Measurements from ENCODE around the gene UBE2D3. TPM values are rescaled to one million over a fixed set of nuclear protein-coding genes. Genes with fewer than 3 reads are reported as not detected.

UBE2D3 gene
- total RNA-seq, 1 experiment from 2014 or later: 191 TPM

DNA sequence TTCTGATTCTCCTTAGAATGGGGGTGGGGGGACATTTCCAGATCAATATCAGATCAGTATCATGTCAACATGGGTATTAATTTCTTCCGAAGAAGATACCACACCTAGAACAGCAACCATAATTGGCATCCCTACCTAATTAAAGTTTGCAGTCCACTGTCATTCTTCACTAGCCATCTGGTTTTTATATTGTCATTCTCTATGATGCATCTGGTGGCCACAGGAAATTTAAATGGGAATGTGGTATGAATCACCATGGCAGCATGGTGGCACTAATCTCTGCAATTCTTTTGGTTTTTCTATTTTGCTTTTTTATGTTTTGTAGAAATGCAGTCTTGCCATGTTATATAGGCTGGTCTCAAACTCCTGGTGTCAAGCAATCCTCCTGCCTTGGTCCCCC lies 16.6 kb upstream of the UBE2D3 start:
- ATAC-seq (no peak), DNase-seq (ENCODE audit: low read depth, low spot score) (no peak)
- no peak for TF ChIP-seq SIN3A (IDR thresholded peaks at IDR 0.05; ENCODE audit: borderline replicate concordance, insufficient read depth, low read depth, low read length)
- no peak for TF ChIP-seq POLR2AphosphoS5 (IDR thresholded peaks at IDR 0.05; ENCODE audit: low read depth, low read length)
- no peaks in the 10 kb centered on the region for H3K4me1 ChIP-seq (ENCODE audit: control insufficient read depth, insufficient read depth, low read length)
- no TSS peak for BruUV-seq (replicated peaks)
- H3K4me3 ChIP-seq (ENCODE audit: low read depth in 2 of 2, low read length in 2 of 2): no peak overlapping the region
- H3K36me3 ChIP-seq (ENCODE audit: control insufficient read depth, insufficient read depth, low read length): no peaks in the 10 kb centered on the region
- in situ Hi-C loops (cut with HindIII; ENCODE audit: low pct_unique_long_range_greater_than_20kb, low sequenced_read_pairs): no loop called here
- no peak overlapping the region for H3K27ac ChIP-seq (ENCODE audit: low read length)
- no peaks in the 10 kb centered on the region for H3K9me3 ChIP-seq (ENCODE audit: control insufficient read depth, insufficient read depth, low read depth, low read length)
- ChIA-PET CTCF (no interaction called here), POLR2A (no interaction called here)
- H3K27me3 ChIP-seq (ENCODE audit: control insufficient read depth, insufficient read depth, low read length): no peaks in the 10 kb centered on the region
- intact Hi-C loops (cut with micrococcal nuclease; ENCODE audit: unreplicated experiment): no loop called here

DNA sequence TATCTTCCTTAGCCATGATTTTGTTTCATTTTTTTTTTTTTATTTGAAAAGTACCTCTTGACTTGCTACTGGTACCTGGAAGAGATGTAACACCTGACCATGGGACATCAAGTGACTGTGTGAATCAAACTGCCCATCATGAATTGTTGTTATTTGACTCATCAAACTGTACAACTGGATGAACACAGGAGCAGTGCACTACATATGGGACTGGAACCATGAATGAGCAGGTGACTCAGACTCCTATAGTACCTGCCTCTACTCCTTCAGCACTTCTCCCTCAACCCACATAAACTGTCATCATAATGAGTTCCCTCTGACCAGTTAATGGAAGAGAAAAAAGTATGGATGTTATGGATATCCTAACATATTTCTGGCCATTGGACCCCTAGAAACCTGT lies 15.9 kb upstream of the UBE2D3 start:
- no peak for ATAC-seq
- no peaks in the 10 kb centered on the region for H3K4me1 ChIP-seq (ENCODE audit: control insufficient read depth, insufficient read depth, low read length)
- intact Hi-C loops (cut with micrococcal nuclease; ENCODE audit: unreplicated experiment): no loop called here
- TF ChIP-seq, protein P1, sequence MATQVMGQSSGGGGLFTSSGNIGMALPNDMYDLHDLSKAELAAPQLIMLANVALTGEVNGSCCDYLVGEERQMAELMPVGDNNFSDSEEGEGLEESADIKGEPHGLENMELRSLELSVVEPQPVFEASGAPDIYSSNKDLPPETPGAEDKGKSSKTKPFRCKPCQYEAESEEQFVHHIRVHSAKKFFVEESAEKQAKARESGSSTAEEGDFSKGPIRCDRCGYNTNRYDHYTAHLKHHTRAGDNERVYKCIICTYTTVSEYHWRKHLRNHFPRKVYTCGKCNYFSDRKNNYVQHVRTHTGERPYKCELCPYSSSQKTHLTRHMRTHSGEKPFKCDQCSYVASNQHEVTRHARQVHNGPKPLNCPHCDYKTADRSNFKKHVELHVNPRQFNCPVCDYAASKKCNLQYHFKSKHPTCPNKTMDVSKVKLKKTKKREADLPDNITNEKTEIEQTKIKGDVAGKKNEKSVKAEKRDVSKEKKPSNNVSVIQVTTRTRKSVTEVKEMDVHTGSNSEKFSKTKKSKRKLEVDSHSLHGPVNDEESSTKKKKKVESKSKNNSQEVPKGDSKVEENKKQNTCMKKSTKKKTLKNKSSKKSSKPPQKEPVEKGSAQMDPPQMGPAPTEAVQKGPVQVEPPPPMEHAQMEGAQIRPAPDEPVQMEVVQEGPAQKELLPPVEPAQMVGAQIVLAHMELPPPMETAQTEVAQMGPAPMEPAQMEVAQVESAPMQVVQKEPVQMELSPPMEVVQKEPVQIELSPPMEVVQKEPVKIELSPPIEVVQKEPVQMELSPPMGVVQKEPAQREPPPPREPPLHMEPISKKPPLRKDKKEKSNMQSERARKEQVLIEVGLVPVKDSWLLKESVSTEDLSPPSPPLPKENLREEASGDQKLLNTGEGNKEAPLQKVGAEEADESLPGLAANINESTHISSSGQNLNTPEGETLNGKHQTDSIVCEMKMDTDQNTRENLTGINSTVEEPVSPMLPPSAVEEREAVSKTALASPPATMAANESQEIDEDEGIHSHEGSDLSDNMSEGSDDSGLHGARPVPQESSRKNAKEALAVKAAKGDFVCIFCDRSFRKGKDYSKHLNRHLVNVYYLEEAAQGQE (IDR thresholded peaks at IDR 0.05; ENCODE audit: insufficient read depth in 1 of 2, low read depth in 2 of 2, low read length in 1 of 2): no peak
- no peak for TF ChIP-seq POLR2AphosphoS5 (IDR thresholded peaks at IDR 0.05; ENCODE audit: low read depth, low read length)
- TF ChIP-seq, protein P2, sequence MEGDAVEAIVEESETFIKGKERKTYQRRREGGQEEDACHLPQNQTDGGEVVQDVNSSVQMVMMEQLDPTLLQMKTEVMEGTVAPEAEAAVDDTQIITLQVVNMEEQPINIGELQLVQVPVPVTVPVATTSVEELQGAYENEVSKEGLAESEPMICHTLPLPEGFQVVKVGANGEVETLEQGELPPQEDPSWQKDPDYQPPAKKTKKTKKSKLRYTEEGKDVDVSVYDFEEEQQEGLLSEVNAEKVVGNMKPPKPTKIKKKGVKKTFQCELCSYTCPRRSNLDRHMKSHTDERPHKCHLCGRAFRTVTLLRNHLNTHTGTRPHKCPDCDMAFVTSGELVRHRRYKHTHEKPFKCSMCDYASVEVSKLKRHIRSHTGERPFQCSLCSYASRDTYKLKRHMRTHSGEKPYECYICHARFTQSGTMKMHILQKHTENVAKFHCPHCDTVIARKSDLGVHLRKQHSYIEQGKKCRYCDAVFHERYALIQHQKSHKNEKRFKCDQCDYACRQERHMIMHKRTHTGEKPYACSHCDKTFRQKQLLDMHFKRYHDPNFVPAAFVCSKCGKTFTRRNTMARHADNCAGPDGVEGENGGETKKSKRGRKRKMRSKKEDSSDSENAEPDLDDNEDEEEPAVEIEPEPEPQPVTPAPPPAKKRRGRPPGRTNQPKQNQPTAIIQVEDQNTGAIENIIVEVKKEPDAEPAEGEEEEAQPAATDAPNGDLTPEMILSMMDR (IDR thresholded peaks at IDR 0.05): no peak
- no peak for TF ChIP-seq SIN3A (IDR thresholded peaks at IDR 0.05; ENCODE audit: borderline replicate concordance, insufficient read depth, low read depth, low read length)
- TF ChIP-seq TCF7L2 (IDR thresholded peaks at IDR 0.05; ENCODE audit: low read depth, low read length): no peak
- H3K36me3 ChIP-seq (ENCODE audit: control insufficient read depth, insufficient read depth, low read length): no peaks in the 10 kb centered on the region
- in situ Hi-C loops (cut with HindIII; ENCODE audit: low pct_unique_long_range_greater_than_20kb, low sequenced_read_pairs): no loop called here
- ChIA-PET POLR2A (no interaction called here), CTCF (no interaction called here)
- no peak overlapping the region for H3K4me3 ChIP-seq (ENCODE audit: low read depth in 2 of 2, low read length in 2 of 2)
- DNase-seq (ENCODE audit: low read depth, low spot score): no peak
- no peak overlapping the region for H3K27ac ChIP-seq (ENCODE audit: low read length)
- no peaks in the 10 kb centered on the region for H3K9me3 ChIP-seq (ENCODE audit: control insufficient read depth, insufficient read depth, low read depth, low read length)
- no TSS peak for BruUV-seq (replicated peaks)
- H3K27me3 ChIP-seq (ENCODE audit: control insufficient read depth, insufficient read depth, low read length): no peaks in the 10 kb centered on the region

DNA sequence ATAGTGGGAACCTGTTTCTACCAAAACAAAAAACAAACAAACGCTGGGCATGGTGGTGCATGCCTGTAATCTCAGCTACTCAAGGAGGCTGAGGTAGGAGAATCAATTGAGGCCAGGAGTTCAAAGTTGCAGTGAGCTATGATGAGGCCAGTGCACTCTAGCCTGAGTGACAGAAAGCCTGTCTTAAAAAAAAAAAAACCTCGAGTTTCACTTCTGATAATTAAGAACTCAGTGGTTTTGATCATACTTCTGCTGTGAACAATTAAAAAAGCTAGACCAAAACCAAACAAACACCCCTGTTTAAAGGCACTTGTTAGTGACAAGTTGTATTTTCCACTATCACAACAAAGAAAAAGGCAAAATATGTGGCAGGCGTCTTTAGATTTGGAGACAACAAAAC lies 15.0 kb upstream of the UBE2D3 start:
- TF ChIP-seq, protein P2 (IDR thresholded peaks at IDR 0.05): no peak
- no peak for TF ChIP-seq TCF7L2 (IDR thresholded peaks at IDR 0.05; ENCODE audit: low read depth, low read length)
- no peak for TF ChIP-seq POLR2AphosphoS5 (IDR thresholded peaks at IDR 0.05; ENCODE audit: low read depth, low read length)
- no peak for TF ChIP-seq SIN3A (IDR thresholded peaks at IDR 0.05; ENCODE audit: borderline replicate concordance, insufficient read depth, low read depth, low read length)
- Histone ChIP-seq H3K4me3 (ENCODE audit: low read depth in 2 of 2, low read length in 2 of 2) (no peak overlapping the region), H3K27me3 (ENCODE audit: control insufficient read depth, insufficient read depth, low read length) (no peaks in the 10 kb centered on the region), H3K36me3 (ENCODE audit: control insufficient read depth, insufficient read depth, low read length) (no peaks in the 10 kb centered on the region), H3K4me1 (ENCODE audit: control insufficient read depth, insufficient read depth, low read length) (no peaks in the 10 kb centered on the region), H3K9me3 (ENCODE audit: control insufficient read depth, insufficient read depth, low read depth, low read length) (no peaks in the 10 kb centered on the region), H3K27ac (ENCODE audit: low read length) (no peak overlapping the region)
- BruUV-seq (replicated peaks): no TSS peak
- CTCF ChIA-PET: no interaction called here
- POLR2A ChIA-PET: interaction anchor here (0.6 kb wide), 1 partner anchor 210 kb away, joined by 3 read pairs; no protein-coding TSS in a partner anchor
- DNase-seq (ENCODE audit: low read depth, low spot score) (no peak), ATAC-seq (no peak)
- in situ Hi-C loops (cut with HindIII; ENCODE audit: low pct_unique_long_range_greater_than_20kb, low sequenced_read_pairs) (no loop called here), intact Hi-C loops (cut with micrococcal nuclease; ENCODE audit: unreplicated experiment) (no loop called here)
